ENCODE results near the gene ZC3H6.
"Not testable (repeated sequence)": the region's sequence is repeated elsewhere in the genome, so short reads cannot be mapped to it uniquely, and the experiment has no call there.

Gene ZC3H6

GRCh38 chr2:112335600-112335999, 60.2 kb downstream of the ZC3H6 start:
- DNase-seq (ENCODE audit: low read depth), result no peak
- TF ChIP-seq, protein P1, sequence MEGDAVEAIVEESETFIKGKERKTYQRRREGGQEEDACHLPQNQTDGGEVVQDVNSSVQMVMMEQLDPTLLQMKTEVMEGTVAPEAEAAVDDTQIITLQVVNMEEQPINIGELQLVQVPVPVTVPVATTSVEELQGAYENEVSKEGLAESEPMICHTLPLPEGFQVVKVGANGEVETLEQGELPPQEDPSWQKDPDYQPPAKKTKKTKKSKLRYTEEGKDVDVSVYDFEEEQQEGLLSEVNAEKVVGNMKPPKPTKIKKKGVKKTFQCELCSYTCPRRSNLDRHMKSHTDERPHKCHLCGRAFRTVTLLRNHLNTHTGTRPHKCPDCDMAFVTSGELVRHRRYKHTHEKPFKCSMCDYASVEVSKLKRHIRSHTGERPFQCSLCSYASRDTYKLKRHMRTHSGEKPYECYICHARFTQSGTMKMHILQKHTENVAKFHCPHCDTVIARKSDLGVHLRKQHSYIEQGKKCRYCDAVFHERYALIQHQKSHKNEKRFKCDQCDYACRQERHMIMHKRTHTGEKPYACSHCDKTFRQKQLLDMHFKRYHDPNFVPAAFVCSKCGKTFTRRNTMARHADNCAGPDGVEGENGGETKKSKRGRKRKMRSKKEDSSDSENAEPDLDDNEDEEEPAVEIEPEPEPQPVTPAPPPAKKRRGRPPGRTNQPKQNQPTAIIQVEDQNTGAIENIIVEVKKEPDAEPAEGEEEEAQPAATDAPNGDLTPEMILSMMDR (IDR thresholded peaks at IDR 0.05; ENCODE audit: control insufficient read depth, insufficient read depth, low read depth, low read length, missing control alignments), result no peak
- no peak overlapping the region for H3K4me3 ChIP-seq (ENCODE audit: control insufficient read depth, low read depth, low read length)

DNA sequence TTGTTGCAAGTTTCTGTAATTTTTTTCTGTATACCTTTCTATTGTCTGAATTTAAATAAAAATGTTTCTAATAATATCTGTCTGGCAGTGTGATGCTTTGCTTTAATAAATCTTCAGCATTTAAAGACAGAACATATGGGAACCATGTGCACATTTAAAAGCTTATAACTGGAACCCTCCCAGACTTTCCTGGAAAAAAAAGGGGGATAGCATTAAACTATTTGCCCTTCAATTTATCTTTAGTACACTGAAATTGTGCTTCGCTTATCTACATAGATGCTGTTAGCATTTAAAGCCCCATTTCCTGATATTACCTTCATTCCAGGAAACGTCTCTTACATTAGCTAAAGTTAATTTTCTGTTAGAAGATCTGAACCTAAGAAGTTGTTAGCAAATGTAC, 64.6 kb downstream of the ZC3H6 start:
- no peak for DNase-seq (ENCODE audit: low read depth)
- no peak overlapping the region for H3K4me3 ChIP-seq (ENCODE audit: control insufficient read depth, low read depth, low read length)
- TF ChIP-seq, protein P1 (IDR thresholded peaks at IDR 0.05; ENCODE audit: control insufficient read depth, insufficient read depth, low read depth, low read length, missing control alignments), result no peak

- TF ChIP-seq, protein P1 (IDR thresholded peaks at IDR 0.05; ENCODE audit: control insufficient read depth, insufficient read depth, low read depth, low read length, missing control alignments), result no peak
- DNase-seq (ENCODE audit: low read depth), result no peak
- H3K4me3 ChIP-seq (ENCODE audit: control insufficient read depth, low read depth, low read length), result no peak overlapping the region
Observed at GRCh38 chr2:112340475-112341267, 65.3 kb downstream of the ZC3H6 start.

DNA sequence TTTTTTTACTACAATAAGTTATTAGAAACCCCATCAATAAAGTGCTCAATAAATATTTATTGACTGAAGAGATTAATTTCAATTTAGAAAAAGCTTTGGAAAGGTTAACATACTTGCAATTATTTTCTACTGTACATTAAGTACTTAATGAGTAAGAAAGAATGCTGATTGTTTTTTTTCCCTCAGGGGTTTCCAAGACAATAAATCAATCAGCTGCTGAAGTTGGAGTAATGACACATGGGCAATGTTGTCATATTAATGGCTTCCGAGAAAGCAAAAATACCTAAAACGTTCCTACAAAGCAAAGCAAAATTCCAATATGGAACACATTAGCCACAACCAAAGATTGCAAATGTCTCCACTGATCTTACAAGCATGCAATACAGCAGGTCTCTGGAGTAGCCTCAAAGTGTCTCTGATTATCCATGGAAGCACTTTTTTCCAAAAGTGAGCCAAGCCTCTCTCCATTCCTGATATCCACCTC, 66.7 kb downstream of the ZC3H6 start:
- no peak overlapping the region for H3K4me3 ChIP-seq (ENCODE audit: control insufficient read depth, low read depth, low read length)
- TF ChIP-seq, protein P1 (IDR thresholded peaks at IDR 0.05; ENCODE audit: control insufficient read depth, insufficient read depth, low read depth, low read length, missing control alignments), result no peak
- DNase-seq (ENCODE audit: low read depth), result no peak

- no peak overlapping the region for H3K4me3 ChIP-seq (ENCODE audit: control insufficient read depth, low read depth, low read length)
- TF ChIP-seq, protein P1 (IDR thresholded peaks at IDR 0.05; ENCODE audit: control insufficient read depth, insufficient read depth, low read depth, low read length, missing control alignments), result no peak
- DNase-seq (ENCODE audit: low read depth), result peak; percentile 51
Observed at GRCh38 chr2:112343827-112344585, 68.6 kb downstream of the ZC3H6 start.

DNA sequence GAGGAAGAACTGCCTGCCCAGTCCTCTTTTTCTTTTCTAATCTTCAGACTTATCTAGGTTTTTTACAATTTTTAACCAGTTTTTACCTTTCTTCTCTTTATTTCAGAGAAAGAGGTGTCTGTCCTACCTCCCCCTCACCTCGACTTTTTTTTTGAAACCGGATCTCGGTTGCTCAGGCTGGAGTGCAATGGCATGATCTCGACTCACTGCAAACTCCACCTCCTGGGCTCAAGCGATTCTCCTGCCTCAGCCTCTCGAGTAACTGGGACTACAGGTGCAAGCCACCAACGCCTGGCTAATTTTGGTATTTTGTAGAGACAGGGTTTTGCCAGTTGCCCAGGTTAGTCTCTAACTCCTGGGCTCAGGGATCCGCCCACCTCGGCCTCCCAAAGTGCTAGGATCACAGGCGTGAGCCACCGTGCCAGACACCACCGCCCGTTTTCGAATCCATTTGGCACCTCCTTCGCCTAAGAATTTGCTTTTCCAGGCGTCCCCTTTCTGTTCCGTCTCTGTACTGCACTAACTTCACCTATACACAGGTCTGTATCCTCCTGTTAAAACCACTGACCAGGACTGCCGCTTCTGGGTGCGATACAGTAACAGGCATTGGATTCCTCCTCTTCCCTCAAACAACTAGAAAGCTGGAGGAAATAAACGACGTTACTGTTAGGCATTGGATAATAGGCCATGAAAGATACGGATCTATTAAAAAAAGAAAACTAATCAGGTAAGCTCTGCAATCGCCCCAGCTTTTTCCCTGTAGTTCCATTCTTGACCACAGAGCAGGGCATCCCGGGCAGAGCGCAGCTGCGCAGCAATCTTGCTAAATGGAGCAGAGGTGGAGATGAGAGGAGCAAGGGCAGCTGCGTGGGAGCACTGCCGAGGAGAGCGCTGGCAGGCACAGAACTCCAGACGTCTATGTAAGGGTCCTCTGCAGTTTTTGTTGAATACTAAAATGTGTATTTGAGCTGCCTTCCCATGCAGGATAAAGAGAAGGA, 69.9 kb downstream of the ZC3H6 start:
- TF ChIP-seq, protein P1 (IDR thresholded peaks at IDR 0.05; ENCODE audit: control insufficient read depth, insufficient read depth, low read depth, low read length, missing control alignments), result no peak
- no peak overlapping the region for H3K4me3 ChIP-seq (ENCODE audit: control insufficient read depth, low read depth, low read length)
- DNase-seq (ENCODE audit: low read depth), result no peak

GRCh38 chr2:112352292-112352691, 76.9 kb downstream of the ZC3H6 start:
- not testable (repeated sequence) for H3K4me3 ChIP-seq (ENCODE audit: control insufficient read depth, low read depth, low read length); DNase-seq (ENCODE audit: low read depth)

GRCh38 chr2:112352809-112353603, 77.6 kb downstream of the ZC3H6 start:
- H3K4me3 ChIP-seq (ENCODE audit: control insufficient read depth, low read depth, low read length); DNase-seq (ENCODE audit: low read depth): not testable (repeated sequence)

Measured in AG09309 (cell line).